HG03378 (cell line): ENCODE results near the gene FAM241B.

ENCODE experiments used
- ATAC-seq: cut with Tn5 transposase; IDR thresholded peaks from one replicate; pipeline ENCODE4 v1.9.1; 2021; ENCODE audit warnings: mild to moderate bottlenecking, moderate library complexity; ENCODE audit not compliant: unreplicated experiment

FAM241B gene

GRCh38 chr10:69662901-69663300, 32.9 kb downstream of the FAM241B start:
- no peak for ATAC-seq

- no peak for ATAC-seq
Observed at GRCh38 chr10:69663369-69663947, 33.4 kb downstream of the FAM241B start.

- no peak for ATAC-seq
Observed at GRCh38 chr10:69665474-69666320, 35.6 kb downstream of the FAM241B start.

GRCh38 chr10:69666756-69667155, 36.7 kb downstream of the FAM241B start:
- ATAC-seq, result no peak

GRCh38 chr10:69668721-69669120, 38.7 kb downstream of the FAM241B start:
- ATAC-seq, result no peak

GRCh38 chr10:69669409-69669808, 39.4 kb downstream of the FAM241B start:
- ATAC-seq, result no peak

- ATAC-seq, result no peak
Observed at GRCh38 chr10:69673521-69673920, 43.5 kb downstream of the FAM241B start.

GRCh38 chr10:69674786-69675185, 44.7 kb downstream of the FAM241B start:
- ATAC-seq, result no peak

- ATAC-seq, result no peak
Observed at GRCh38 chr10:69676301-69676700, 46.3 kb downstream of the FAM241B start.

- ATAC-seq, result no peak
Observed at GRCh38 chr10:69677985-69678654, 48.1 kb downstream of the FAM241B start.

- ATAC-seq, result no peak
Observed at GRCh38 chr10:69679736-69680135, 49.7 kb downstream of the FAM241B start.

GRCh38 chr10:69680610-69681009, 50.6 kb downstream of the FAM241B start:
- ATAC-seq, result no peak

- no peak for ATAC-seq
Observed at GRCh38 chr10:69681436-69681835, 51.4 kb downstream of the FAM241B start.

- ATAC-seq, result no peak
Observed at GRCh38 chr10:69682955-69683474, 53.0 kb downstream of the FAM241B start.
